Myometrial cell (primary cell): ENCODE results near the gene FAM184B. TPM values are rescaled to one million over a fixed set of nuclear protein-coding genes. Genes with fewer than 3 reads are reported as not detected.

Source experiments
- total RNA-seq: library from RNA; depleted of rRNA; stranded (reverse); fragments of >200 nt; gene quantifications from 2 replicates; pipeline ENCODE4 v1.2.3, GENCODE V29; 2015

The FAM184B gene
- total RNA-seq, result not detected in 2 replicates

GRCh38 chr4:17781300-17782287 lies at the start of gene FAM184B:
Gene FAM184B (minus strand): TSS chr4:17781621. CDS start chr4:17781299, 322 bp downstream.

GRCh38 chr4:17810260-17811077 lies 29.0 kb upstream of the FAM184B start, which contains the start of the genes DCAF16 and NCAPG:
Gene DCAF16 (minus strand): TSS chr4:17810757. CDS start chr4:17804141, 6,616 bp downstream.
Gene NCAPG (plus strand): TSS chr4:17810979. CDS start chr4:17811078, 99 bp downstream.

GRCh38 chr4:17614416-17615299 lies 166.8 kb downstream of the FAM184B start, which contains the start of gene MED28:
Gene MED28 (plus strand): TSS chr4:17614641. CDS start chr4:17614655, 14 bp downstream.

Other genes starting within 250 kb of the FAM184B start
- gene LAP3, start 204.4 kb downstream of the FAM184B start, total RNA-seq, result 80.5 and 83.3 TPM in 2 replicates
- 4.3 and 8.7 TPM in 2 replicates for gene MED28, start 167.0 kb downstream of the FAM184B start, total RNA-seq
- gene DCAF16, start 29.1 kb upstream of the FAM184B start, total RNA-seq, result 12.4 and 22.0 TPM in 2 replicates
- gene NCAPG, start 29.4 kb upstream of the FAM184B start, total RNA-seq, result 17.9 and 24.8 TPM in 2 replicates
- 4.0 and 35.1 TPM in 2 replicates for gene LCORL, start 240.1 kb upstream of the FAM184B start, total RNA-seq